HG03064 (cell line): ENCODE data around the gene NOP53.
"Not testable (repeated sequence)": the region's sequence is repeated elsewhere in the genome, so short reads cannot be mapped to it uniquely, and the experiment has no call there.

Experiments
- ATAC-seq: cut with Tn5 transposase; IDR thresholded peaks from one replicate; pipeline ENCODE4 v1.9.1; 2021; ENCODE audit warnings: low read depth; ENCODE audit not compliant: unreplicated experiment

Gene NOP53

DNA sequence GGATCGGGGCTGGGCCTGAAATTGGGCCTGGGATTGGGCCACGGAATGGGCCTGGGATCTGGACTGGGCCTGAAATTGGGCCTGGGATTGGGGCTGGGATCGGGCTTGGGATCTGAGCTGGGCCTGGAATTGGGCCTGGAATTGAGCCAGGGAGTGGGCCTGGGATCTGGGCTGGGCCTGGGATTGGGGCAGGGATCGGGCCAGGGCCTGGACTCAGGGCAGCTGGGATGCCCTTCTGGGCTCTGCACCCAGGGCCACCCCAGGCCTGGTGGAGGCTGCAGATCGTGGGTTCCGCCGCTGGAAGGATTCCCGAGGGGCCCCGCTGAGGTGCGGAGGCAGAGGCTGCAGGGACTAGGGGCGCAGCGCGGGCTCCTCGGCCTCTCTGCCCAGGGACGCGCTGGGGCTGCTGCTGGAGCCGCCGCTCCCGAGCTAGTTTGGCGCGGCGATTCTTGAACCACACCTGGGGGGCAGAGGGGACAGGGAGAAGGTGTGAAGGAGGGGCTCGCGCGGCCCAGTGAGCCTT, 57.2 kb downstream of the NOP53 start:
- ATAC-seq, result no peak

DNA sequence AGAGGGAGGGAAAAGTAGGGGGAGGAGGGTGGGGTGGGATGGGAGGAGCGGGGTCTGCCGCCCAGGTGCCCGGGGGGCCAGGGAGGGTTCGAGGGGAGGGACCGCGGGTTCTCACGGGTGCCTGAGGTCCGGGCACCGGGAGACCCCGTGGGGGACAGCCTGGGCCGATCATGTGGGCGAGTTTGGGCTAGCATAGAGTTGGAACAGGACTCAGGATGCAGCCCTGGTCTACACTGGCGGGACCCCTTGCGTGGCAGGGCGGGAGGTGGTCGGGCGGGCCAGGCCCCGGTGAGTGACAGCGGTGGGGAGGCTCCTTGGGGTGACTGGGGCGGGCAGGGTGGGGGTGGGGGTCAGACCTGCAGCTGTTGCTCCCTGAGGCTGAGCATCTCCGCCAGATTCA, 57.8 kb downstream of the NOP53 start:
- ATAC-seq, result not testable (repeated sequence)

DNA sequence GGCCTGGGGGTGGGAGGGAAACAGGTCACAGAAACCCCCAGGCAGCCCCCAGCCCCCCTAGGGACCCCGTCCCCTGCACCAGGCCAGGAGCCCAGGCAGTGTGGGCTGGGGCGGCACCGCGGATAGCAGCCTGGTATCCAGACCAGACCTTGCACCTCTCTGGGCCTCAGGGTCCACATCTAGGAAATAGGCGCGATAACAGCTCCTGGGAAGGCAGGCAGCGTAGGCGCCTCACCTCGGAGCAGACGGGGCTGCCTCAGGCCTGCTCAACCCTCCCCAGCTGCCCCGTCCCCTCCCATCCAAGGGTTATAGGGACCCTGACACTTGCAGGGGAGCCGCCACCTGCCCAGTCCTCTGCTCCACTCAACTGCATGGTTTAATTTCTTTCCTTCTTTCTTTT, 58.3 kb downstream of the NOP53 start:
- not testable (repeated sequence) for ATAC-seq

DNA sequence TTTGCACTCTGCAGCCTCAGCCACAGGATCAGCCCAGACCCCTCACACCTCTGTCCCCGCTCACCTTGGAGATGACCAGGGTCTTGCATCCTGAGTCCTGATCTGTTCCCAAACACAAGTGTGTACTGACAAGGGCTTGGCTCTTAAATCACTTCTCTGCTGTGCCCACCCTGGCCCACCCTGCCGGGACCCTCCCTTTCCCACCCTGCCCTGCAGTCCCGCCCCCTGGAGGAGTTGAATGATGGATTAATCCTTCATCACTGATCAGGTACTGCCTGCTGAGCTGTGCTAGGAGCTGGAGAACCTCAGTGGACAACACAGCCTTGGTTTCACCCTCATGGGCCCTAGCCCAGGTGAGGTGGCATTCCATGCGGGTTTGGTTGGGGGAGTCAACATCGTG, 59.1 kb downstream of the NOP53 start, which contains the start of gene TPRX1:
TPRX1 (minus strand) TSS at position 101 of the 400 bp plus-strand sequence; CDS start at position 89, 12 bp downstream.
- ATAC-seq, result not testable (repeated sequence)

DNA sequence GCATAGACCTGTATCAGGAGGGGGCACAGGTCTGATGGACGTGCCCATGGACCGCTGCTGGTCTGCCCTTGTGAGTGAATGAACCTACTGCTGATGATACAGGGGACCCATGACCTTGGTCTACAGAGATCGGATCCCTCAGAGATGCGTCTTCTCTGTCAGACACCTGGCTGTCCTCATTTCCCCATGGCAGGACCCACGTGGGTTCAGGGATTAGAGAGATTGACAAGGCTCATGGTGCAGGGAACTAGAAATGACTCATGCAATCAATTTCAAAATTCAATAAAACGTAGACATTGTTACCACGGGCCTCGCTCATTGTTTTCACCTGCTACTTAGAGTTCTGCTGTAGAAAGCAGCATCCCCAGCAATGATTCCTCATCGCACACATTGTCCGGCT, 60.0 kb downstream of the NOP53 start:
- ATAC-seq, result no peak

DNA sequence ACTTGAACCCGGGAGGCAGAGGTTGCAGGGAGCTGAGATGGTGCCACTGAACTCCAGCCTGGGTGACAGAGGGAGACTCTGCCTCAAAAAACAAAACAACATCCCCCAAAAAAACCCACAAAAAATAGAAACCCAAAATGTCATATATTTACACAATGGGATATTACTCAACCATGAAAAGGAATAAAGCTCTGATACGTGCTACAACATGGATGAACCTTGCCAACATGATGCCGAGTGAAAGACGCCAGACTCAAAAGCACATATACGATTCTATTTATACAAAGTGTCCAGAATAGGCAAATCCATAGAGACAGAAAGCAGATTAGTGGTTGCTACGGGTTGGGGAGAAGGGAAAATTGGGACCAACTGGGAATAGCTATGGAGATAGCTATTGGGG, 61.1 kb downstream of the NOP53 start:
- no peak for ATAC-seq
